Measurements from ENCODE around the gene SRPK2.

The SRPK2 gene

DNA sequence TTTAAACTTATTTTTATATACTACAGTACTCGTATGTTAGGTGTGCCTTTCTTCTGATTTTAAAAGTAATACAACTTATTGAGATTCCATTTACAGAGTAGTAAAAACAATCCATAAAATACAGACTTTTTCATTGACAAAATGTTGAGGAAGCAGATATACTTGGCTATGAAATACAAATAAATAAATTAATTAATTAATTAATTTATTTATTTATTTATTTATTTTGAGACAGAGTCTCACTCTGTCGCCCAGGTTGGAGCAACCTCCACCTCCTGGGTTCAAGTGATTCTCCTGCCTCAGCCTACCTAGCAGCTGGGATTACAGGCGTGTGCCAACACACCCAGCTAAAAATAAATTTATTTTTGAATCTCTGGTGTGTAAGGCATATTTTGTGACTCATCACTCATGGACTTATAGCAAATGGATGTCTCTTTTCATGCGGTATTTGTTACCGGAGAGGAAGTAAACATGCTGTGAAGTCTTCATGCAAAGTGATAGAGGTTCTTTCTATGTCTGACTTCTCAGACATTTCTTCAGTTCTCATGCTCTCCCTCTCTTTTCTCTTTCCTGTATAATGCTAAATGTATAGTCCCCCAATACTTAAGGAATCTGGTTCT, 20.2 kb upstream of the SRPK2 start:
- H3K4me3 ChIP-seq = no peak overlapping the region
- no peak for DNase-seq (ENCODE audit: low spot score)
- H3K27ac ChIP-seq = no peak overlapping the region
- TF ChIP-seq, protein P1, sequence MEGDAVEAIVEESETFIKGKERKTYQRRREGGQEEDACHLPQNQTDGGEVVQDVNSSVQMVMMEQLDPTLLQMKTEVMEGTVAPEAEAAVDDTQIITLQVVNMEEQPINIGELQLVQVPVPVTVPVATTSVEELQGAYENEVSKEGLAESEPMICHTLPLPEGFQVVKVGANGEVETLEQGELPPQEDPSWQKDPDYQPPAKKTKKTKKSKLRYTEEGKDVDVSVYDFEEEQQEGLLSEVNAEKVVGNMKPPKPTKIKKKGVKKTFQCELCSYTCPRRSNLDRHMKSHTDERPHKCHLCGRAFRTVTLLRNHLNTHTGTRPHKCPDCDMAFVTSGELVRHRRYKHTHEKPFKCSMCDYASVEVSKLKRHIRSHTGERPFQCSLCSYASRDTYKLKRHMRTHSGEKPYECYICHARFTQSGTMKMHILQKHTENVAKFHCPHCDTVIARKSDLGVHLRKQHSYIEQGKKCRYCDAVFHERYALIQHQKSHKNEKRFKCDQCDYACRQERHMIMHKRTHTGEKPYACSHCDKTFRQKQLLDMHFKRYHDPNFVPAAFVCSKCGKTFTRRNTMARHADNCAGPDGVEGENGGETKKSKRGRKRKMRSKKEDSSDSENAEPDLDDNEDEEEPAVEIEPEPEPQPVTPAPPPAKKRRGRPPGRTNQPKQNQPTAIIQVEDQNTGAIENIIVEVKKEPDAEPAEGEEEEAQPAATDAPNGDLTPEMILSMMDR (IDR thresholded peaks at IDR 0.05) = no peak

DNA sequence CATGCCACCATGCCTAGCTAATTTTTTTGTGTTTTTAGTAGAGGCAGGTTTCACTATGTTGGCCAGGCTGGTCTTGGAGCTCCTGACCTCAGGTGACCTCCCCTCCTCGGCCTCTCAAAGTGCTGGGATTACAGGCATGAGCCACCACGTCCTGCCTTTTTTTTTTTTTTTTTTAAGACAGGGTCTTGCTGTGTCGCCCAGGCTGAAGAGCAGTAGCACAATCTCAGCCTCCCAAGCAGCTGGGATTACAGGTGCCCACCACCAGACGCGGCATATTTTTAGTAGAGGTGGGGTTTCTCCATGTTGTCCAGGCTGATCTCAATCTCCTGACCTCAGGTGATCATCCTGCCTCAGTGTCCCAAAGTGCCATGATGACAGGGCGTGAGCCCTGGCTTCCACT, 14.4 kb upstream of the SRPK2 start:
- TF ChIP-seq, protein P1 (IDR thresholded peaks at IDR 0.05) = no peak
- DNase-seq (ENCODE audit: low spot score) = no peak
- H3K27ac ChIP-seq = no peak overlapping the region
- no peak overlapping the region for H3K4me3 ChIP-seq

DNA sequence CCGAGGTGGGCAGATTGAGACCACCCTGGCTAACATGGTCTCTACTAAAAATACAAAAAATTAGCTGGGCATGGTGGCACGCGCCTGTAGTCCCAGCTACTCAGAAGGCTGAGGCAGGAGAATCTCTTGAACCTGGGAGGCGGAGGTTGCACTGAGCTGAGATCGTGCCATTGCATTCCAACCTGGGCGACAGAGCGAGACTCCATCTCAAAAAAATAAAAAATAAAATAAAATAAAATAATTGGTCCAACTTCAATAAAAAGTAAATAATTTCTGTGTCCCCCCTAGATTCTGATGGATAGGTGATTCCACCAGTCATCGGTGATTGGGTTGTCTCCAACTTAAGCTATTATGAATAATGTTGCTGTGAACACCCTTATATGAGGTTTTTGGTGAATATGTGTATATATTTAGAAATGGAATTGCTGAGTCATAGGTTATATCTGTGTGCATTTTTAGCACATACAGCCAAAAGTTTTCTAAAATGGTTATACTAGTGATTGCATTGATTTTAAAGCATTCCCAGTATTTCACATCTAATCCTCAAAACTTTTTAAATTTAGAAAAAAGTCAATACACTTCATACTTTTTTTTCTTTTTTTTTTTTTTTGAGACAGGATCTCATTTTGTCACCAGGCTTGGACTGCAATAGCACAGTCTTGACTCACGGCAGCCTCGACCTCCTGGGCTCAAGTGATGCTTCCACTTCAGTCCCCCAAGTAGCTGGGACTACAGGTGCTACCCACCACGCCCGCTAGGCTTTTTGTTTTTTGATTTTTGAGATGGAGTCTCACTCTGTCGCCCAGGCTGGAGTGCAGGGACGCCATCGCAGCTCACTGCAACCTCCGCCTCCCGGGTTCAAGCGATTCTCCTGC, 13.7 kb upstream of the SRPK2 start:
- H3K27ac ChIP-seq = no peak overlapping the region
- TF ChIP-seq, protein P1 (IDR thresholded peaks at IDR 0.05) = no peak

DNA sequence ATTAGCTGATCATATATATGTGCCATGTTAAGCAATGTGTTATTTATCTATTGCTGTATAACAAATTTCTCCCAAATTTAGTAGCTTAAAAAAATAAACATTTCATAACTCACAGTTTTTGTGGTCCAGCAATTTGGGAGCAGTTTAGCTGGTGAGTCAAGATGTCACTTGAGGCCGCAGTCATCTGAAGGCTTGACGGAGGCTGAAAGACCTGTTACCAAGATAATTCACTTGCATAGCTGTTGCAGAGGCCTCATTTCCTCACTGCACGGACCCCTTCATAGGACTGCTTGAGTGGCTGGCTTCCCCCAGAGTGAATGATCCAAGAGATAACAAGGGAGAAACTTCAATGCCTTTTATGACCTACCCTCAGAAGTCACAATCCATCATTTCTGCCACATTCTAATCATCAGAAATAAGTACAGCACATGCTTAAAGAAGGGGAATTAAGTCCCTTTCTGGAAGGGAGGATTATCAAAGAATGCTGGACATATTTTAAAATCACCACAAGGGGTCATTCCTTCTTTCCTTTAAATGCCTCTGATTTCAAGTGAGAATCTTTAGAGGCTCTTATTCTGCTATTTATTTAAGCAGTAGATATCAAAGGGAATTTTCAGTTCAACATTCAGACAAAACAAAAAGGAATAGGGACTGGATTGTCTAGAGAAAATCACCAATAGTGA, 10.5 kb upstream of the SRPK2 start:
- TF ChIP-seq, protein P1 (IDR thresholded peaks at IDR 0.05) = no peak
- Histone ChIP-seq H3K4me3 (no peak overlapping the region), H3K27ac (no peak overlapping the region)
- DNase-seq (ENCODE audit: low spot score) = no peak

More for the DNA sequence above, 13.7 kb upstream of the SRPK2 start:
- no peak overlapping the region for H3K4me3 ChIP-seq
- no peak for DNase-seq (ENCODE audit: low spot score)

DNA sequence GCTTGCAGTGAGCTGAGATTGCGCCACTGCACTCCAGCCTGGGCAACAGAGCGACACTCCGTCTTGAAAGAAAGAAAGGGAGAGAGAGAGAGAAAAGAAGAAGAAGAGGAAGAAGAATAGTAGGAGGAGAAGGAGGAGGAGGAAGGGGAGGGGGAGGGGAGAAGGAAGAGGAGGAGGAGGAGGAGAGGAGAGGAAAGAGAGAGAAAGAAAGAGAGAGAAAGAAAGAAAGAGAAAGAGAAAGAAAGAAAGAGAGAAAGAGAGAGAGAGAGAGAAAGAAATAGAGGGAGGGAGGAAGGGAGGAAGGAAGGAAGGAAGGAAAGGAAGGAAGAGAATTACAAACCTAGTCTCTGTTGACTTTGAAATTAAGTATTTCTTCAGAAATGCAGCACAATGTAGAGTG, 7.8 kb upstream of the SRPK2 start:
- Histone ChIP-seq H3K27ac (no peak overlapping the region), H3K4me3 (no peak overlapping the region)
- TF ChIP-seq, protein P1 (IDR thresholded peaks at IDR 0.05) = no peak
- DNase-seq (ENCODE audit: low spot score) = no peak

DNA sequence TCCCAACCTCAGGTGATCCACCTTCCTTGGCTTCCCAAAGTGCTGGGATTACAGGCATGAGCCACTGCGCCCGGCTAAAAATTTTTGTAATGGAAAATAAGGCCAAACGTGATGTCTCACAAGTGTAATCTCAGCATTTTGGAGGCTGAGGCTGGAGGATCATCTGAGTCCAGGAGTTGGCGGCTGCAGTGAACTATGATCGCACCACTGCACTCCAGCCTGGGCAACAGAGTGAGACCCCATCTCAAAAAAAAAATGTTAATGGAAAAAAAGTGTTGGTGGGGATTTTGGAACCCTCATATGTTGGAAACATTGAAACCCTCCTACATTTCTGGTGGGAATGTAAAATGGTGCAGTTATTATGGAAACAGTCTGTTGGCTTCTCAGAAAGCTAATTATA, 2.7 kb upstream of the SRPK2 start:
- TF ChIP-seq, protein P1 (IDR thresholded peaks at IDR 0.05) = no peak
- Histone ChIP-seq H3K27ac (no peak overlapping the region), H3K4me3 (no peak overlapping the region)
- no peak for DNase-seq (ENCODE audit: low spot score)

Data from coronary artery (tissue), 2 donors.